HL-60 (cell line): ENCODE results near the gene SSTR1.

Experiments used
- CTCF ChIP-seq: IDR thresholded peaks from one replicate; pipeline ENCODE4 v1.5.1; 2011; ENCODE audit warnings: low read length, control low read depth, inconsistent platforms; ENCODE audit not compliant: insufficient read depth
- GABPA ChIP-seq: IDR thresholded peaks from 2 replicates; pipeline ENCODE4 v1.6.1; 2012; ENCODE audit warnings: low read depth

GRCh38 chr14:38254571-38255407, 47.1 kb downstream of the SSTR1 start:
- TF ChIP-seq CTCF (no peak), GABPA (no peak)
